HepG2 (cell line): ENCODE data around the gene RANBP6. TPM values are rescaled to one million over a fixed set of nuclear protein-coding genes. Genes with fewer than 3 reads are reported as not detected.
A peak's percentile ranks its signal among the peaks of the same experiment; 100 is the strongest.

Experiments used
- AKAP8 ChIP-seq: sonication (generic); formaldehyde crosslinking; IDR thresholded peaks from 2 replicates; pipeline ENCODE4 v1.5.1; 2020; ENCODE audit warnings: mild to moderate bottlenecking, missing genetic modification reagents
- CBFB ChIP-seq: sonication (generic); formaldehyde crosslinking; IDR thresholded peaks from 2 replicates; pipeline ENCODE4 v1.4.0; 2020; ENCODE audit warnings: missing genetic modification reagents
- CBX1 ChIP-seq: IDR thresholded peaks from one replicate; pipeline ENCODE4 v1.6.1; 2016; ENCODE audit warnings: antibody characterized with exemption, low read depth
- FLYWCH1 ChIP-seq: sonication (generic); formaldehyde crosslinking; IDR thresholded peaks from 2 replicates; pipeline ENCODE4 v1.8.1; 2023; ENCODE audit warnings: mild to moderate bottlenecking, missing genetic modification reagents
- HNF1B ChIP-seq: sonication (generic); formaldehyde crosslinking; IDR thresholded peaks from 2 replicates; pipeline ENCODE4 v1.5.1; 2020; ENCODE audit warnings: mild to moderate bottlenecking, moderate library complexity, missing genetic modification reagents
- ISL2 ChIP-seq: sonication (generic); formaldehyde crosslinking; IDR thresholded peaks from 2 replicates; pipeline ENCODE4 v1.5.0; 2020; ENCODE audit warnings: missing genetic modification reagents
- KLF6 ChIP-seq: IDR thresholded peaks from 2 replicates; pipeline ENCODE4 v1.8.0; 2016; ENCODE audit warnings: missing biosample characterization, missing genetic modification reagents
- NFYC ChIP-seq: IDR thresholded peaks from 2 replicates; pipeline ENCODE4 v1.6.1; 2016; ENCODE audit warnings: missing genetic modification reagents, missing compliant biosample characterization
- PRDM10 ChIP-seq: sonication (generic); formaldehyde crosslinking; IDR thresholded peaks from 2 replicates; pipeline ENCODE4 v1.4.0; 2020; ENCODE audit warnings: low read depth, missing genetic modification reagents
- RXRA ChIP-seq: sonication (generic); formaldehyde crosslinking; IDR thresholded peaks from 2 replicates; pipeline ENCODE4 v1.5.1; 2020; ENCODE audit warnings: missing genetic modification reagents
- SMAD9 ChIP-seq: sonication (generic); formaldehyde crosslinking; IDR thresholded peaks from 2 replicates; pipeline ENCODE4 v1.5.1; 2020; ENCODE audit warnings: mild to moderate bottlenecking, missing genetic modification reagents
- SRSF4 ChIP-seq: fragments of 200-400 bp; formaldehyde crosslinking; IDR thresholded peaks from one replicate; pipeline ENCODE4 v1.6.1; 2018; ENCODE audit warnings: mild to moderate bottlenecking, low read depth, low read length, moderate library complexity; ENCODE audit not compliant: poor library complexity, severe bottlenecking
- ZFX ChIP-seq: sonication (generic); formaldehyde crosslinking; IDR thresholded peaks from 2 replicates; pipeline ENCODE4 v1.4.0; 2020; ENCODE audit warnings: mild to moderate bottlenecking, low read depth, missing genetic modification reagents, moderate library complexity
- ZNF205 ChIP-seq: IDR thresholded peaks from 2 replicates; pipeline ENCODE4 v1.6.1; 2018; ENCODE audit warnings: missing biosample characterization, missing genetic modification reagents
- ZNF607 ChIP-seq: sonication (generic); formaldehyde crosslinking; IDR thresholded peaks from 2 replicates; pipeline ENCODE4 v1.5.1; 2020; ENCODE audit warnings: missing genetic modification reagents, mild to moderate bottlenecking, borderline replicate concordance
- ZNF720 ChIP-seq: sonication (generic); formaldehyde crosslinking; IDR thresholded peaks from 2 replicates; pipeline ENCODE4 v1.4.0; 2020; ENCODE audit warnings: missing genetic modification reagents
- ZNF775 ChIP-seq: sonication (generic); formaldehyde crosslinking; IDR thresholded peaks from 2 replicates; pipeline ENCODE4 v1.4.0; 2020; ENCODE audit warnings: missing genetic modification reagents, mild to moderate bottlenecking, moderate library complexity, borderline replicate concordance
- ZSCAN20 ChIP-seq: sonication (generic); formaldehyde crosslinking; IDR thresholded peaks from 2 replicates; pipeline ENCODE4 v1.4.0; 2020; ENCODE audit warnings: missing genetic modification reagents, mild to moderate bottlenecking, borderline replicate concordance
- polyA plus RNA-seq, 8 experiments: library from polyadenylated mRNA; depleted of rRNA in 3 of 8; stranded (reverse) in 7 of 8; unstranded in 1 of 8; fragments of >200 nt; fragmentation: Illumina TruSeq in 4 of 8; extraction: Trizol in 4 of 8; gene quantifications; 2 replicates each; pipeline versions ENCODE4 v1.2.1 to v1.2.3, GENCODE V29; 2011 to 2016; ENCODE audit warnings: low read depth in 4 of 8, missing spikeins in 1 of 8, mixed read lengths in 1 of 8; ENCODE audit not compliant: insufficient read depth in 1 of 8
- total RNA-seq, 5 experiments: library from RNA; depleted of rRNA; stranded (reverse); fragments of >200 nt; fragmentation: Illumina TruSeq; extraction: Trizol; gene quantifications; 2 replicates each; pipeline ENCODE4 v1.2.3, GENCODE V29; 2016; ENCODE audit warnings: low read depth in 1 of 5
- TF ChIP-seq, protein P1 (sequence below): sonication (generic); formaldehyde crosslinking; IDR thresholded peaks from 2 replicates; pipeline ENCODE4 v1.4.0; 2020; ENCODE audit warnings: mild to moderate bottlenecking, low read depth, missing genetic modification reagents
- TF ChIP-seq, protein P2 (sequence below): IDR thresholded peaks from 2 replicates; pipeline ENCODE4 v1.6.1; 2012; ENCODE audit warnings: inconsistent platforms

RANBP6 gene
- total and polyA plus RNA-seq, 2 of the 13 experiments (the other 11 are each of a cell fraction or from before 2014, with no cell fraction given) = 7.5 to 26.0 TPM

DNA sequence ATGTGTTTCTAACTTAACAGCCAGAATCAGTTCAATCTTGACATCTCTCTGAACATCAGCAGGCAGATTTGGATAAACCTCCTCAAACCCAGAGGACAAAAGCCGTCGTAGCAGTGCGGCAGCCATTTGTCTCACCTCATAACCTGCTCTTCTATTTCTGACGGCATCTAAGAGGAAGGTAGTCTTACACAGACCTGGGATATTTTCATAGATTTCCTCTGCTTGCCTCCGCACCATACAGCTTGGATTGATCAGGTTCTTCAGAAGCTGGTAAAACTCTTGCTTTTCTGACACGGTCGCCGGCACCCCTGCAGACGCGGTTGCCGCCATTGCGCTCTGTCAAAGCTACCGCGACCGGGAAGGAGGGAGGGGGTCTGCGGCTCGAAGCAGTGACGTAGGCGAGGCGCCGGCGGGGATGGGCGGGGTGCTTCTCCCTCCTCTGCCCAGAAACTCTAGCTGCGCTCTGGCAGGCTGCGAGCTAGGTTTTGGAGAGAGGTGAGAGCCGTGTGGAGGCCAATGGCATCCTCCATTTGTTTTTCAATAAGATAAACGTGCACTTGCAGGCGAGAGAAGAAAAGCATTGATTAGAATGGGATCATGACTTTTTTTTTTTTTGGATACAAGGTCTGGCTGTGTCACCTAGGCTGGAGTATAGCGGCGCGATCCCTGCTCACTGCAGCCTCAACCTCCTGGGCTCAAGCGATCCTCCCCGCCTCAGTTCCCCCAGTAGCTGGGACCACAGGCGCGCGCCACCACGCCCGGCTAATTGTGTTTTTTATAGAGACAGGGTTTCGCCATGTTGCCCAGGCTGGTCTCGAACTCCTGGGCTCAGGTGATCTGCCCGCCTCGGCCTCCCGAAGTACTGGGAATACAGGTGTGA, at the start of gene RANBP6 (continued):
- TF ChIP-seq, protein P1, sequence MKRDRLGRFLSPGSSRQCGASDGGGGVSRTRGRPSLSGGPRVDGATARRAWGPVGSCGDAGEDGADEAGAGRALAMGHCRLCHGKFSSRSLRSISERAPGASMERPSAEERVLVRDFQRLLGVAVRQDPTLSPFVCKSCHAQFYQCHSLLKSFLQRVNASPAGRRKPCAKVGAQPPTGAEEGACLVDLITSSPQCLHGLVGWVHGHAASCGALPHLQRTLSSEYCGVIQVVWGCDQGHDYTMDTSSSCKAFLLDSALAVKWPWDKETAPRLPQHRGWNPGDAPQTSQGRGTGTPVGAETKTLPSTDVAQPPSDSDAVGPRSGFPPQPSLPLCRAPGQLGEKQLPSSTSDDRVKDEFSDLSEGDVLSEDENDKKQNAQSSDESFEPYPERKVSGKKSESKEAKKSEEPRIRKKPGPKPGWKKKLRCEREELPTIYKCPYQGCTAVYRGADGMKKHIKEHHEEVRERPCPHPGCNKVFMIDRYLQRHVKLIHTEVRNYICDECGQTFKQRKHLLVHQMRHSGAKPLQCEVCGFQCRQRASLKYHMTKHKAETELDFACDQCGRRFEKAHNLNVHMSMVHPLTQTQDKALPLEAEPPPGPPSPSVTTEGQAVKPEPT = no peak
- TF ChIP-seq KLF6 (peak; percentile 44; the same call in 1 of the 2 replicates), PRDM10 (CRISPR knock-in tag) (0 out of 2 replicates have a peak, but pooled peaks have one; percentile 38), SMAD9 (CRISPR knock-in tag) (no peak), ISL2 (CRISPR knock-in tag) (0 out of 2 replicates have a peak, but pooled peaks have one; percentile 21), HNF1B (CRISPR knock-in tag) (peak; percentile 72), ZNF607 (CRISPR knock-in tag) (no peak), ZNF720 (CRISPR knock-in tag) (no peak), ZNF205 (peak; percentile 53; the same call in 1 of the 2 replicates), ZSCAN20 (no peak), SRSF4 (no peak), ZNF775 (CRISPR knock-in tag) (no peak), CBX1 (peak; percentile 88), RXRA (peak; percentile 61), NFYC (CRISPR knock-in tag) (0 out of 2 replicates have a peak, but pooled peaks have one; percentile 22), AKAP8 (CRISPR knock-in tag) (no peak), CBFB (peak; percentile 78; the same call in 1 of the 2 replicates), ZFX (CRISPR knock-in tag) (peak; percentile 74; the same call in 1 of the 2 replicates), FLYWCH1 (CRISPR knock-in tag) (no peak)
- TF ChIP-seq, protein P2, sequence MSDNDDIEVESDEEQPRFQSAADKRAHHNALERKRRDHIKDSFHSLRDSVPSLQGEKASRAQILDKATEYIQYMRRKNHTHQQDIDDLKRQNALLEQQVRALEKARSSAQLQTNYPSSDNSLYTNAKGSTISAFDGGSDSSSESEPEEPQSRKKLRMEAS = peak; percentile 60; the same call in 1 of the 2 replicates
